ENCODE results near the gene HECTD1.
"Not testable (repeated sequence)": the region's sequence is repeated elsewhere in the genome, so short reads cannot be mapped to it uniquely, and the experiment has no call there.

Gene HECTD1

DNA sequence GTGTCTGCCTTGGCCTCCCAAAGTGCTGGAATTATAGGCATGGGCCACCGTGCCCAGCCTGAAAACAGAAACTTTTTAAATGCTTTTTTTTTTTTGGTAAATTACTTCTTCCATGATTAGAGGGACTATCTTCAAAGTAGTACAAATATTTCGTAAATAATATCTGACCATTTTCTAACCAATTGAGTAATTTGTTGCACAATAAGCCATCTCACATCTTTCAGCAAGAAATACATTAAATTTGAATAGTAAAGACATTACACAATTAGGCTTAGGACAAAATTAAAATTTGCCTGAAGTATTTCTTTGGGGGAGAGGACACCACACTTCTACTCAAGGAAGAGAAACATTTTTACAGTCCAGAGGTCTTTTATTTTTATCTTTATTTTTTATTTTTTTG, 96.7 kb downstream of the HECTD1 start:
- no peak for TF ChIP-seq POLR2AphosphoS5 (IDR thresholded peaks at IDR 0.05; ENCODE audit: low read depth, low read length)
- TF ChIP-seq SPI1 (IDR thresholded peaks at IDR 0.05; ENCODE audit: low read depth, low read length): no peak
- no peak for TF ChIP-seq PAX5 (IDR thresholded peaks at IDR 0.05; ENCODE audit: insufficient read depth, low read length, severe bottlenecking)
- no peak for TF ChIP-seq POLR2A (IDR thresholded peaks at IDR 0.05; ENCODE audit: low read depth, low read length)
- TF ChIP-seq POU2F2 (IDR thresholded peaks at IDR 0.05; ENCODE audit: low read depth, low read length): no peak
- TF ChIP-seq TAF1 (IDR thresholded peaks at IDR 0.05; ENCODE audit: low read depth, low read length): no peak
- no peak for DNase-seq (ENCODE audit: insufficient read length, low spot score)

DNA sequence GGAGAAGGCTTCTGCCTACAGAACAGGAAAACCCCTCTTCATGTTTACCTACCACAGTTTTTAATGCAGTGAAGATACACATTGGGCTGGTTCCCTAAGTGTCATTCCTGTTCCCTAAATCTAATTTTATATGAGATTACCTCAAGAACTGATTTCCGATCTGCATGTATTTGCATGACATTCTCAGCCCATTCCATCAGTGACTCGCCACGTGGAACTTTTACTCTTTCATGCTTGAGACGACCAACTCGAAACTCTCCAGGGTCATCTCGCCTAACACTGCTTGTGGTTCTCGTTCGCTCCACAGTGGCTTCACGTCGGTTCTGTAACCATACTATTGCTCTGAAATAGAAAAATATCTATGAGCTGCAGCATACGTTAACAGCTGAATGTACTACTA, 98.3 kb downstream of the HECTD1 start:
- no peak for TF ChIP-seq POLR2A (IDR thresholded peaks at IDR 0.05; ENCODE audit: low read depth, low read length)
- TF ChIP-seq POU2F2 (IDR thresholded peaks at IDR 0.05; ENCODE audit: low read depth, low read length): no peak
- no peak for TF ChIP-seq SPI1 (IDR thresholded peaks at IDR 0.05; ENCODE audit: low read depth, low read length)
- TF ChIP-seq TAF1 (IDR thresholded peaks at IDR 0.05; ENCODE audit: low read depth, low read length): no peak
- FAIRE-seq: no peak
- no peak for DNase-seq (ENCODE audit: insufficient read length, low spot score)

More for the DNA sequence above, 96.7 kb downstream of the HECTD1 start:
- FAIRE-seq: no peak

DNA sequence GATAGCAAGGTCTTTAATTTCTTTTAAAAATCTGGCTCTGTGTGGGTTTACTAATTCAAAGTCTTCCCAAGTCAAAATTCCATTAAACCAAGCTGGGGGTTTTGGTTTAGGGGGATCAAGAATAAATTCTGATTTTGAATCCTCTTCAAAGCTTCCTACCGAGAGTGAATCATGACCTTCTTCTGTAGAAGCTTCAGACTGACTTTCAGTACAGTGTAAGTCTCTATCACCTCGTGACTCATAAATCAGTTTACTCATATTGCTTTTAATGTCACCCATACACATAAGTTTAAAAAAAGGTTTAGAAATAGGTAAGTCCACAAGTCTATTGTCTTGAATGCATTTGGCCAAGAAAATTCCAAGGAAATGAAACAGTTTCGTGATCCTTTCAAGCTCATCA, 100.8 kb downstream of the HECTD1 start:
- DNase-seq (ENCODE audit: insufficient read length, low spot score): no peak
- FAIRE-seq: no peak

DNA sequence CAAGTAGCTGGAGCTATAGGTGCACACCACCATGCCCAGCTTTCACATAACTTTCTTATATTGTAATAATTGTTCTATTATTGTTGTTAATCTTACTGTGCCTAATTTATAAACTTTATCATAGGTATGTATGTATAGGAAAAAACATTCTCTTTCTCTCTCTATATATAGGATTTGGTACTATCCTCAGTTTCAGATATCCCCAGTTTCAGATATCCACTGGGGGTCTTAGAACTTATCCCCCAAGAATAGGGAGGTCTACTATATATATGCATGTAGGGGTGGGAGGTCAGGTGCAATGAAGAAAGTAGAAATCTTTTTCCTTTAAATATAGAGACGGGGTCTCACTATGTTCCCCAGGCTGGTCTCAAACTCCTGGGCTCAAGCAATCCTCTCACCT, 110.5 kb downstream of the HECTD1 start:
- TF ChIP-seq TAF1 (IDR thresholded peaks at IDR 0.05; ENCODE audit: low read depth, low read length) (no peak), PAX5 (IDR thresholded peaks at IDR 0.05; ENCODE audit: insufficient read depth, low read length, severe bottlenecking) (no peak), POLR2AphosphoS5 (IDR thresholded peaks at IDR 0.05; ENCODE audit: low read depth, low read length) (no peak), SPI1 (IDR thresholded peaks at IDR 0.05; ENCODE audit: low read depth, low read length) (no peak), POLR2A (IDR thresholded peaks at IDR 0.05; ENCODE audit: low read depth, low read length) (no peak), POU2F2 (IDR thresholded peaks at IDR 0.05; ENCODE audit: low read depth, low read length) (no peak)
- DNase-seq (ENCODE audit: insufficient read length, low spot score): no peak
- FAIRE-seq: no peak

More for the DNA sequence above, 100.8 kb downstream of the HECTD1 start:
- TF ChIP-seq POLR2A (IDR thresholded peaks at IDR 0.05; ENCODE audit: low read depth, low read length) (no peak), POLR2AphosphoS5 (IDR thresholded peaks at IDR 0.05; ENCODE audit: low read depth, low read length) (no peak), POU2F2 (IDR thresholded peaks at IDR 0.05; ENCODE audit: low read depth, low read length) (no peak), SPI1 (IDR thresholded peaks at IDR 0.05; ENCODE audit: low read depth, low read length) (no peak), TAF1 (IDR thresholded peaks at IDR 0.05; ENCODE audit: low read depth, low read length) (no peak), PAX5 (IDR thresholded peaks at IDR 0.05; ENCODE audit: insufficient read depth, low read length, severe bottlenecking) (no peak)

DNA sequence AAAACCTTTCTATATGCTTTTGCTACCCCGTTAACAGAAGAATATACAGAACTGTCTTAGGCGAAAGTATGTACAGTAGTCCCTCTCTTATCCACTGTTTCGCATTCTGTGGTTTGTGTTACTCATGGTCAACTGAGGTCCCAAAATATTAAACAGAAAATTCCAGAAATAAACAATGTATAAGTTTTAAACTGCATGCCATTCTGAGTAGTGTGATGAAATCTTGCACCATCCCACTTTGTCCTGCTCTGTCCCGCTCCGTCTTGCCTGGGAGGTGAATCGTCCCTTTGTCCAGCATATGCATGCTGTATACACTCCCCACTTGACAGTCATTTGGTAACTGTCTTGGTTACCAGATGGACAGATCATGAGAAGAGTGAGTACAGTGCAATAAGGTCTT, 111.3 kb downstream of the HECTD1 start:
- TF ChIP-seq POU2F2 (IDR thresholded peaks at IDR 0.05; ENCODE audit: low read depth, low read length) (no peak), SPI1 (IDR thresholded peaks at IDR 0.05; ENCODE audit: low read depth, low read length) (no peak), POLR2AphosphoS5 (IDR thresholded peaks at IDR 0.05; ENCODE audit: low read depth, low read length) (no peak), PAX5 (IDR thresholded peaks at IDR 0.05; ENCODE audit: insufficient read depth, low read length, severe bottlenecking) (no peak), TAF1 (IDR thresholded peaks at IDR 0.05; ENCODE audit: low read depth, low read length) (no peak), POLR2A (IDR thresholded peaks at IDR 0.05; ENCODE audit: low read depth, low read length) (no peak)
- DNase-seq (ENCODE audit: insufficient read length, low spot score) (no peak), FAIRE-seq (no peak)

DNA sequence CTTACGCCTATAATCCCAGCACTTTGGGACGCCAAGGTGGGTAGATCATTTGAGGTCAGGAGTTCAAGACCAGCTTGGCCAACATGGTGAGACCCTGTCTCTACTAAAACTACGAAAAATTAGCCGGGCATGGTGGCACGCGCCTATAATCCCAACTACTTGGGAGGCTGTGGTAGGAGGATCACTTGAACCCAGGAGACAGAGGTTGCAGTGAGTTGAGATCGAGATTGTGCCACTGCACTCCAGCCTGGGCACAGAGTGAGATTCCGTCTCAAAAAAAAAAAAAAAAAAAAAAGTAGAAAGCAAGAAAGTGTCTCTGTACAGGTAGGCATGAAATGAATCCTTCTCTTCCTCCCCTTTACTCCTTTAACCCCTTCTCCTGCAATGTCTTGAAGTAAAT, 111.8 kb downstream of the HECTD1 start:
- not testable (repeated sequence) for FAIRE-seq; DNase-seq (ENCODE audit: insufficient read length, low spot score)

DNA sequence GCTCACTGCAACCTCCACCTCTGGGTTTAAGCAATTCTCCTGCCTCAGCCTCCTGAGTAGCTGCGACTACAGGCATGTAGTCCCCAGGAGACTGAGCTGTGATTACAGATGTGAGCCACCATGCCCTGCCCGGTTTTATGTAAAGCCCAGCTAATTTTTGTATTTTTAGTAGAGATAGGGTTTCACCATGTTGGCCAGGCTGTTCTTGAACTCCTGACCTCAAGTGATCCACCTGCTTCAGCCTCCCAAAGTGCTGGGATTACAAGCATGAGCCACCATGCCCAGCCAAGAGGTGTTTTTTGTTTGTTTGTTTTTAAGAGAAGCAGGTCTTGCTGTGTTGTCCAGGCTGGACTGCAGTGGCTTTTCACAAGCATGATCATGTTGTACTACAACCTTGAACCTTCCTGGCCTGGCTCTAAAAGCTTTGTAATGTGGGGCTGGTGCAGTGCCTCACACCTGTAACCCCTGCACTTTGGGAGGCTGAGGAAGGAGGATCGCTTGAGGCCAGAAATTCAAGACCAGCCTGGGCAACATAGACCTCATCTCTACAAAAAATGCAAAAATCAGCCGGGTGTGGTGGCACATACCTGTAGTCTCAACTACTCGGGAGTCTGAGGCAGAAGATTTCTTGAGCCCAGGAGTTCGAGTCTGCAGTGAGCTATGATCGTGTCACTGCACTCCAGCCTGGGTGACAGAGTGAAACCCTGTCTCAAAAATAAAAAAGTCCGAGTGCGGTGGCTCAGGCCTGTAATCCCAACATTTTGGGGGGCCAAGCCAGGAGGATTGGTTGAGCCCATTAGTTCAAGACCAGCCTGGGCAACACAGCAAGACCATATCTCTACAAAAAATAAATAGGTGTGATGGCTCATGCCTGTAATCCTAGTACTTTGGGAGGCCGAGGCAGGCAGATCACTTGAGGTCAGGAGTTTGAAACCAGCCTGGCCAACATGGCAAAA, 113.4 kb downstream of the HECTD1 start:
- not testable (repeated sequence) for DNase-seq (ENCODE audit: insufficient read length, low spot score); FAIRE-seq

DNA sequence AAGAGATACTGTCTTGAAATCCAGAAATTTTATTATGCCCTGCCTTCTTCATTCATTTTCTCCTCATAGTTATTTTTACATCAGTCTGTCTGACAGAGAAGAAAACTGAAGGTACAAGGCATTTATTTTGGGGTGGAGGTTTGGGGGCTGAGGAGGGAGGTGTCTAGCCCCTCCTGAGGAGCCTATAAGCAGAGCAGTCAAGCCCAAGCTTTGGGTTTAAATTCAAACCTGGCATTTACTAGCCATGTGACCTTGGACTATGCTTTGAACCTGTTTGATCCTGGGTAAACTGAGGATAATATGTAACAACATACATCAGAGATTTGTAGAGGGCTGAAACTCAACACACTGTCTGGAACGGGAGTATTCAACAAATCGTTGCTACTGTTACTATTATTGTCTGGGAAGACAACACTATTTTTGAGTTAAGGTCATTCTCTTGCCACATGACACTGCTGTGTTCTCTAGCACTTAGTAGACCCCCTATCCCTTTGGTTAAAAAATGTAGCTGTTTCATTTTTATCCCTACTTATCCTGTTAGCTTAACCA, 115.4 kb downstream of the HECTD1 start:
- FAIRE-seq: no peak
- DNase-seq (ENCODE audit: insufficient read length, low spot score): no peak
- TF ChIP-seq PAX5 (IDR thresholded peaks at IDR 0.05; ENCODE audit: insufficient read depth, low read length, severe bottlenecking): no peak

DNA sequence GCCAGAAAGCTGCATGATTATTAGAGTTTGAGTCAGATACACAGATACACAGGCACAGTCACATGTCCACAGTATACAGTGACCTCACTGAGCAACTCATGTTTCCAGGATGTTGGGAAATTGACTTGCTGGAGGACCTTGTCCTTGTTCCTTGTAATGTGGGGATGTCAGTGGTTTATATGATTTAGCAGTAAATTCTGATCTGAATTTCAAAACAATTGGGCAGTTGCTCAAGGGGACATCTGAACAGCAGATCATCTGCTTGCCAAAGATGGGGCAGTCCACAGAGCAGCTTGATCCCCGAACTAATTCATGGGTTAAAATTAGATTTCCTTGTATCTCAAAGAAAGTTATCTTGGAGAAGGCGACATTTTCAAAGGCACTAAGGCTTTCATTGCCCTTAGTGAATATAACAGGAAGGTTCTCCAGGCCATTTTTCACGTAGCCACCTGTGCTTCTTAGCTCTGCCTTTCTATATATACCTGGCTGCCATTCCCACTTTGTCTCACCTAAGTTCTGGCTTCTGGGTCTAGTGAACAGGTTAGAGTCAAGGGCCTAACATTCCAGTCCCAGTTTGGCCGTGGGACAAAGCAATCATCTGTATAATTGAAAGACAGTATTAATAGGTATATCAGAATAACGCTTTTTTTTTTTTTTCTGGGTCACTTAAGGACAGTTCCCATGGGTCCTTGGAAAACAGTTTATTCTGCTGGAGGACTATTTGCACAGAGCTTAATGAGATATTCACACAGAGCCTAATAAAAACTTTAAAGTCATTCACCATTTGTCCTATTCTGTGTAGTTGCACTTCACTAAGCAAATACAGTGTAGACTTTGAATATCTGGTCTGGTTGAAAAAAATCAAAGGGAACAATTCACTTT, 116.5 kb downstream of the HECTD1 start:
- DNase-seq (ENCODE audit: insufficient read length, low spot score): no peak
- no peak for TF ChIP-seq PAX5 (IDR thresholded peaks at IDR 0.05; ENCODE audit: insufficient read depth, low read length, severe bottlenecking)
- TF ChIP-seq POU2F2 (IDR thresholded peaks at IDR 0.05; ENCODE audit: low read depth, low read length): no peak
- no peak for TF ChIP-seq SPI1 (IDR thresholded peaks at IDR 0.05; ENCODE audit: low read depth, low read length)
- TF ChIP-seq POLR2A (IDR thresholded peaks at IDR 0.05; ENCODE audit: low read depth, low read length): no peak
- FAIRE-seq: no peak

DNA sequence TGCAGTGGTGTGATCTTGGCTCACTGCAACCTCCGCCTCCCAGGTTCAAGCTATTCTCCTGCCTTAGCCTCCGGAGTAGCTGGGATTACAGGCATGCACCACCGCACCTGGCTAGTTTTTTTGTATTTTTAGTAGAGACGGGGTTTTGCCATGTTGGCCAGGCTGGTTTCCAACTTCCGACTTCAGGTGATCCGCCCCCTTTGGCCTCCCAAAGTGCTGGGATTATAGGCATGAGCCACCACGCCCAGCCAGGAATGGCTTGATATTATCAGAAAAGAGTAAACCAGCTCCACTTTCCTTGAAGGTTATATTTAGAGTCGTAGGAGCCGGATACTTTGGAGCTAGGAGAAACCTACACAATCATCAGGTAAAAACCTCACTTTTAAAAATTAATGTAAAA, 121.1 kb downstream of the HECTD1 start:
- not testable (repeated sequence) for FAIRE-seq; DNase-seq (ENCODE audit: insufficient read length, low spot score)

Data from GM12891 (cell line).